MM.1S (cell line): ENCODE measurements around the gene MROH2A.

ENCODE experiments used
- DNase-seq: peaks from one replicate; pipeline ENCODE4 v3.0.0-alpha.2; 2015
- H2AFZ ChIP-seq: fragments of 300-600 bp; sonication (generic); 2 replicates; pipeline ENCODE4 v1.6.0; 2016; ENCODE audit warnings: antibody characterized with exemption, low read length
- H3F3A ChIP-seq: fragments of 300-600 bp; sonication (generic); 2 replicates; pipeline ENCODE4 v1.6.1; 2016; ENCODE audit warnings: mild to moderate bottlenecking, antibody characterized with exemption, low read length, moderate library complexity, mixed read lengths; ENCODE audit not compliant: insufficient read depth
- H3K27ac ChIP-seq: fragments of 300-600 bp; sonication (generic); 2 replicates; pipeline ENCODE4 v1.5.1; 2016; ENCODE audit warnings: mild to moderate bottlenecking, low read length
- H3K27me3 ChIP-seq: fragments of 300-600 bp; sonication (generic); replicated peaks from 2 replicates; pipeline ENCODE4 v1.6.0; 2016; ENCODE audit warnings: low read length; ENCODE audit not compliant: insufficient read depth
- H3K36me3 ChIP-seq: fragments of 300-600 bp; sonication (generic); replicated peaks from 2 replicates; pipeline ENCODE4 v1.6.1; 2016; ENCODE audit warnings: mild to moderate bottlenecking, low read length, mixed read lengths; ENCODE audit not compliant: insufficient read depth
- H3K4me1 ChIP-seq: fragments of 300-600 bp; sonication (generic); 2 replicates; pipeline ENCODE4 v1.6.1; 2016; ENCODE audit warnings: low read length, mixed read lengths
- H3K4me2 ChIP-seq: fragments of 300-600 bp; sonication (generic); 2 replicates; pipeline ENCODE4 v1.6.0; 2016; ENCODE audit warnings: low read depth, low read length
- H3K4me3 ChIP-seq: fragments of 300-600 bp; sonication (generic); 2 replicates; pipeline ENCODE4 v1.5.1; 2016; ENCODE audit warnings: low read length, mixed read lengths
- H3K79me2 ChIP-seq: fragments of 300-600 bp; sonication (generic); 2 replicates; pipeline ENCODE4 v1.6.1; 2016; ENCODE audit warnings: mixed run types, low read length, mixed read lengths
- H3K9ac ChIP-seq: fragments of 300-600 bp; sonication (generic); 2 replicates; pipeline ENCODE4 v1.6.1; 2016; ENCODE audit warnings: low read length, mixed read lengths
- H3K9me2 ChIP-seq: fragments of 300-600 bp; sonication (generic); replicated peaks from 2 replicates; pipeline ENCODE4 v1.6.1; 2016; ENCODE audit warnings: mild to moderate bottlenecking, low read length, mixed read lengths; ENCODE audit not compliant: insufficient read depth
- H3K9me3 ChIP-seq: fragments of 300-600 bp; sonication (generic); replicated peaks from 2 replicates; pipeline ENCODE4 v1.6.1; 2016; ENCODE audit warnings: mild to moderate bottlenecking, low read length, mixed read lengths; ENCODE audit not compliant: insufficient read depth
- H4K20me1 ChIP-seq: fragments of 300-600 bp; sonication (generic); 2 replicates; pipeline ENCODE4 v1.6.1; 2016; ENCODE audit warnings: mild to moderate bottlenecking, low read length, moderate library complexity, mixed read lengths; ENCODE audit not compliant: insufficient read depth
- EZH2 ChIP-seq: fragments of 300-600 bp; sonication (generic); optimal IDR thresholded peaks from 2 replicates; pipeline ENCODE3; 2017; ENCODE audit warnings: low read depth, mild to moderate bottlenecking, antibody characterized with exemption, low read length, mixed read lengths
- EZH2phosphoT487 ChIP-seq: fragments of 300-600 bp; sonication (generic); IDR thresholded peaks from 2 replicates; pipeline ENCODE4 v1.6.1; 2018; ENCODE audit warnings: antibody characterized with exemption, low read length
- TF ChIP-seq, protein P1 (sequence below): fragments of 300-600 bp; sonication (generic); IDR thresholded peaks from 2 replicates; pipeline ENCODE4 v1.5.1; 2016; ENCODE audit warnings: antibody characterized with exemption, low read length, mixed read lengths

Gene MROH2A

DNA sequence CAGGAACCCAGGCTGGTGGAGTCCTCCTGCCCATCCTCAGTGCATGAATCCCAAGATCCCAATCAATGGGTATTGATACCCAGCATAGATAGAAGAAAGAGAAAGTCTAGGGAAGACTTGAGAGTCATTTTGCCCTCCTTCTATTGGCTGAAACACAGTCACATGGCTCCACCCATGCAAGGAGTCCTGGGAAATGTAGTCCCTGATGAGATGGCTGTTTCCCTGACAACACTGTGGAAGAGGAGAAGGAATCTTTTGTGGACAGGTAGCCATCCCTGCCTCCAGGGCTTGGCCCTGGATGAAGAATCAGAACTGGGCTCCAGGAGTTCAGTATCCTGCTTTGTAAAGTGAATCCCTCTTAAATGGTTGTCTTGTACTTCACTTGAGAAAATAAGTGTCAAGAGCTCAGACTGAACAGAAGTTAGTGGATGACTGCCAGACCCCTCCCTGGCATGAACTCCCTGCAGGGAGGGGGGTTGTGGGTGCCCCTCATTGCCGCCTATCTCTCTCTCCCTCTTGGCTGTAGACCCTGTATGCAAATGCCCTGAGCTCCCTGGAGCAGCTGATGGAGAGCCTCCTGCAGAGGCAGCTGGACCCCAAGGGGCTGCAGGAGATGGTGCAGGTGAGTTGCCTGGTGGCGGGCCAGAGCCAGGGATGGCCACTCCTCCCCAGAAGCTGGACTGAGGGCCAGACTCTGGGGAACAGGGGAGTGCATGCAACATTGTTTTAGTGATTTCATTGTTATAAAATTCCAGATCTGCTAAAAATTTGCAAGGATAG is 36.1 kb downstream of the MROH2A start:
- no peaks in the 10 kb centered on the region for H3K9me3 ChIP-seq
- no peaks in the 10 kb centered on the region for H3K4me1 ChIP-seq
- no peaks in the 10 kb centered on the region for H3K79me2 ChIP-seq
- no peak for TF ChIP-seq EZH2
- no peak for TF ChIP-seq EZH2phosphoT487
- no peaks in the 10 kb centered on the region for H3F3A ChIP-seq
- H3K9ac ChIP-seq = no peak overlapping the region
- no peak overlapping the region for H3K4me3 ChIP-seq
- no peak for DNase-seq
- H3K27me3 ChIP-seq = no peaks in the 10 kb centered on the region
- no peak overlapping the region for H3K27ac ChIP-seq
- H3K4me2 ChIP-seq = no peak overlapping the region
- no peak overlapping the region for H2AFZ ChIP-seq
- H3K9me2 ChIP-seq = no peaks in the 10 kb centered on the region
- H3K36me3 ChIP-seq = no peaks in the 10 kb centered on the region
- H4K20me1 ChIP-seq = no peaks in the 10 kb centered on the region

- H3K9ac ChIP-seq = no peak overlapping the region
- H2AFZ ChIP-seq = no peak overlapping the region
- no peak overlapping the region for H3K27ac ChIP-seq
- TF ChIP-seq EZH2 (no peak), EZH2phosphoT487 (no peak)
- TF ChIP-seq, protein P1, sequence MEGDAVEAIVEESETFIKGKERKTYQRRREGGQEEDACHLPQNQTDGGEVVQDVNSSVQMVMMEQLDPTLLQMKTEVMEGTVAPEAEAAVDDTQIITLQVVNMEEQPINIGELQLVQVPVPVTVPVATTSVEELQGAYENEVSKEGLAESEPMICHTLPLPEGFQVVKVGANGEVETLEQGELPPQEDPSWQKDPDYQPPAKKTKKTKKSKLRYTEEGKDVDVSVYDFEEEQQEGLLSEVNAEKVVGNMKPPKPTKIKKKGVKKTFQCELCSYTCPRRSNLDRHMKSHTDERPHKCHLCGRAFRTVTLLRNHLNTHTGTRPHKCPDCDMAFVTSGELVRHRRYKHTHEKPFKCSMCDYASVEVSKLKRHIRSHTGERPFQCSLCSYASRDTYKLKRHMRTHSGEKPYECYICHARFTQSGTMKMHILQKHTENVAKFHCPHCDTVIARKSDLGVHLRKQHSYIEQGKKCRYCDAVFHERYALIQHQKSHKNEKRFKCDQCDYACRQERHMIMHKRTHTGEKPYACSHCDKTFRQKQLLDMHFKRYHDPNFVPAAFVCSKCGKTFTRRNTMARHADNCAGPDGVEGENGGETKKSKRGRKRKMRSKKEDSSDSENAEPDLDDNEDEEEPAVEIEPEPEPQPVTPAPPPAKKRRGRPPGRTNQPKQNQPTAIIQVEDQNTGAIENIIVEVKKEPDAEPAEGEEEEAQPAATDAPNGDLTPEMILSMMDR = no peak
- H3K9me3 ChIP-seq = no peaks in the 10 kb centered on the region
- no peaks in the 10 kb centered on the region for H3K79me2 ChIP-seq
- H3K4me2 ChIP-seq = no peak overlapping the region
- no peaks in the 10 kb centered on the region for H3K9me2 ChIP-seq
- no peaks in the 10 kb centered on the region for H3F3A ChIP-seq
- no peaks in the 10 kb centered on the region for H3K27me3 ChIP-seq
- DNase-seq = no peak
- H4K20me1 ChIP-seq = no peaks in the 10 kb centered on the region
- no peaks in the 10 kb centered on the region for H3K4me1 ChIP-seq
- no peak overlapping the region for H3K4me3 ChIP-seq
- no peaks in the 10 kb centered on the region for H3K36me3 ChIP-seq
These were observed 37.7 kb downstream of the MROH2A start for GRCh38 chr2:233815861-233816260.

DNA sequence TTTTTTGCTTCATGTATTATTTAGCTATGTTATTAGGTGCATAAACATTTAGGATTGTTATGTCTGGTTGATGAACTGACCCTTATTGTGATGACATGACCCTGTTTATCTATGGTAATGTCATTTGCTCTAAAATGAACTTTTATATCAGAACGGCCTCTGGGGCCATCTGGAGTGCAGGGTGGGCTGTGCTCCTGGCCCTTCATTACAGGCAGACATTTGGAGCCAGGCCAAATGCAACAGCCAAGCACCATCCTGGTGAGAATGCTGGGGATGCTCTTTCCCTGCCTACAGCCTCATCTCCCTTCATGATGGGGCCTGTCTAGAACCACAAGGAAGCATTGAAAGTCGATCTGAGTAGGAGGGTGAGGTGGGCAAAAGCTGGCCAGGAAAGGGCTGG is 38.2 kb downstream of the MROH2A start:
- Histone ChIP-seq H3F3A (no peaks in the 10 kb centered on the region), H3K27me3 (no peaks in the 10 kb centered on the region), H3K4me2 (no peak overlapping the region), H2AFZ (no peak overlapping the region), H3K27ac (no peak overlapping the region), H3K79me2 (no peaks in the 10 kb centered on the region), H4K20me1 (no peaks in the 10 kb centered on the region), H3K4me3 (no peak overlapping the region), H3K4me1 (no peaks in the 10 kb centered on the region), H3K9me2 (no peaks in the 10 kb centered on the region), H3K9me3 (no peaks in the 10 kb centered on the region), H3K36me3 (no peaks in the 10 kb centered on the region), H3K9ac (no peak overlapping the region)
- DNase-seq = no peak
- TF ChIP-seq, protein P1 = no peak
- TF ChIP-seq EZH2 (no peak), EZH2phosphoT487 (no peak)

DNA sequence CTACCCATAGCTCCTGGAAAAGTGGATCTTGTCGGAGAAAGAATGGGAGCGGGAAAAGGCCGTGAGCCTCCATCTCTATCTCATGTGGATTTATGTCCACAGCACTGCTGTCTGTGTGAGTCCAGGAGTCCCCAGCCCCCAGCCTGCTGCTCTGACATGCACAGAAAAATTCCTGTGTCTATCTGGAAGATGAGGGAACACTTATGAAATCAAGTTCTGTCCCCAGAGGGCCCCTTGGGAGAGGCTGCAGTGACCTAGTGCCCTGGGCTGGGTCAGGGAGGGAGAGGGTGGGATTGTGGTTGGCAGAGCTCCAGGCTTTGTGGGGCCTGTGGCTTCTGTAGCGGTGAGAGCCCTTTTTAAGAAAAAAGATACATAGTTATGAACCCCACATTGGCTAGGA is 38.6 kb downstream of the MROH2A start:
- H3K9ac ChIP-seq = no peak overlapping the region
- no peaks in the 10 kb centered on the region for H3K4me1 ChIP-seq
- TF ChIP-seq, protein P1 = no peak
- TF ChIP-seq EZH2 (no peak), EZH2phosphoT487 (no peak)
- no peak overlapping the region for H3K27ac ChIP-seq
- H3K4me3 ChIP-seq = no peak overlapping the region
- H3K4me2 ChIP-seq = no peak overlapping the region
- H3K79me2 ChIP-seq = no peaks in the 10 kb centered on the region
- H3F3A ChIP-seq = no peaks in the 10 kb centered on the region
- no peak overlapping the region for H2AFZ ChIP-seq
- DNase-seq = no peak
- no peaks in the 10 kb centered on the region for H3K36me3 ChIP-seq
- H3K27me3 ChIP-seq = no peaks in the 10 kb centered on the region
- no peaks in the 10 kb centered on the region for H3K9me3 ChIP-seq
- no peaks in the 10 kb centered on the region for H4K20me1 ChIP-seq
- H3K9me2 ChIP-seq = no peaks in the 10 kb centered on the region
